Stimulated activated CD8-positive, alpha-beta memory T cell treated with anti-CD3 and anti-CD28 coated beads, Interleukin-4, amount 100 ng/mL, for 48 hours (primary cell): ENCODE measurements around the gene TOP1.

Source experiments
- DNase-seq: peaks from one replicate; pipeline ENCODE4 v3.0.0-alpha.2; 2020

Gene TOP1

GRCh38 chr20:41004531-41005360 lies 23.9 kb upstream of the TOP1 start:
- peak; percentile 60 for DNase-seq

- DNase-seq = no peak
Measured at GRCh38 chr20:41005361-41005729, 23.3 kb upstream of the TOP1 start.

- DNase-seq = no peak
Measured at GRCh38 chr20:41006126-41006935, 22.3 kb upstream of the TOP1 start.

- DNase-seq = no peak
Measured at GRCh38 chr20:41006936-41007474, 21.6 kb upstream of the TOP1 start.

- DNase-seq = no peak
Measured at GRCh38 chr20:41007481-41007880, 21.1 kb upstream of the TOP1 start.

- no peak for DNase-seq
Measured at GRCh38 chr20:41009946-41010345, 18.7 kb upstream of the TOP1 start.

- DNase-seq = no peak
Measured at GRCh38 chr20:41011551-41012067, 17.0 kb upstream of the TOP1 start.

- no peak for DNase-seq
Measured at GRCh38 chr20:41014561-41015088, 14.0 kb upstream of the TOP1 start.

- DNase-seq = no peak
Measured at GRCh38 chr20:41017448-41018042, 11.1 kb upstream of the TOP1 start.

- DNase-seq = no peak
Measured at GRCh38 chr20:41018153-41018552, 10.5 kb upstream of the TOP1 start.

- DNase-seq = no peak
Measured at GRCh38 chr20:41023549-41023948, 5.1 kb upstream of the TOP1 start.

- no peak for DNase-seq
Measured at GRCh38 chr20:41027366-41027765, 1.3 kb upstream of the TOP1 start.

- no peak for DNase-seq
Measured at GRCh38 chr20:41027872-41028358, 707 bp upstream of the TOP1 start.

GRCh38 chr20:41029150-41029901 lies 704 bp downstream of the TOP1 start:
- DNase-seq = peak; percentile 64

- no peak for DNase-seq
Measured at GRCh38 chr20:41030061-41030460, 1.4 kb downstream of the TOP1 start.

- DNase-seq = no peak
Measured at GRCh38 chr20:41030531-41031242, 2.1 kb downstream of the TOP1 start.

- no peak for DNase-seq
Measured at GRCh38 chr20:41031243-41031619, 2.6 kb downstream of the TOP1 start.

- no peak for DNase-seq
Measured at GRCh38 chr20:41032271-41032670, 3.6 kb downstream of the TOP1 start.

- no peak for DNase-seq
Measured at GRCh38 chr20:41034239-41034638, 5.6 kb downstream of the TOP1 start.

- no peak for DNase-seq
Measured at GRCh38 chr20:41035207-41035606, 6.6 kb downstream of the TOP1 start.

GRCh38 chr20:41037179-41037578 lies 8.6 kb downstream of the TOP1 start:
- DNase-seq = no peak
